Stimulated activated CD8-positive, alpha-beta memory T cell treated with anti-CD3 and anti-CD28 coated beads, Interleukin-4, amount 100 ng/mL, for 48 hours (primary cell): ENCODE measurements around the gene PICALM.
A peak's percentile ranks its signal among the peaks of the same experiment; 100 is the strongest.
"Not testable (repeated sequence)": the region's sequence is repeated elsewhere in the genome, so short reads cannot be mapped to it uniquely, and the experiment has no call there.

Experiments
- DNase-seq: peaks from one replicate; pipeline ENCODE4 v3.0.0-alpha.2; 2020

The PICALM gene

DNA sequence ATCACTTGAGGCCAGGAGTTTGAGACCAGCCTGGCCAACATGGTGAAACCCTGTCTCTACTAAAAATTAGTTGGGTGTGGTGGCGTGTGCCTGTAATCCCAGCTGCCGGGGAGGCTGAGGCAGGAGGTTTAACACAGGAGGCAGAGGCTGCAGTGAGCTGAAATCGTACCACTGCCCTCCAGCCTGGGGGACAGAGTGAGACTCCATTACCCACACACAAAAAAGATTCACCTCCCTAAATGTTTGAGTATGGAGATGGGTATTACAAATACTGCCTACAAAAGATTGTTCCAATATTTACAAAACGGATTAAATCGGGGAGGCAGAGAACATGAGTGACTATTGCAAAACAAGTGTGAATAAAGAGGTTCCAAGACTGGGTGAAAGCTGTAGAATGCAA lies 98.3 kb downstream of the PICALM start:
- no peak for DNase-seq

DNA sequence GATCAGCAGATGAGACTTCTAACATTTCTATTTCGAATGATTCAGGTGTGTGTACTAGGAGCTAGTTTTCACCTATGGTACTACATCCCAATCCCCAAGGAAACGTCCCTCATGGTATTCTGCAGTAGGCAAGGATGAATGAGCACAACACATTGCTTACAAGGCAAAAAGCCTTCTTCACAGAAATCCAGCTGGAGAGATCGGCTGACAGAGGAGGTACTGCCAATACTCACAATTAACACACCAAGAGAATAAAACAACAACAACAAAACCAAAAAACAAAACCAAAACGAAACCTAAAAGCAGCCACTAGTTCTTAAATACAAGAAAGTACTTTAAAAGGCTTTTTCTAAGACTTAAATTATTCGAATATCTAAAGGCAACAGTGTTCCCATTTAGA lies 101.4 kb downstream of the PICALM start:
- no peak for DNase-seq

DNA sequence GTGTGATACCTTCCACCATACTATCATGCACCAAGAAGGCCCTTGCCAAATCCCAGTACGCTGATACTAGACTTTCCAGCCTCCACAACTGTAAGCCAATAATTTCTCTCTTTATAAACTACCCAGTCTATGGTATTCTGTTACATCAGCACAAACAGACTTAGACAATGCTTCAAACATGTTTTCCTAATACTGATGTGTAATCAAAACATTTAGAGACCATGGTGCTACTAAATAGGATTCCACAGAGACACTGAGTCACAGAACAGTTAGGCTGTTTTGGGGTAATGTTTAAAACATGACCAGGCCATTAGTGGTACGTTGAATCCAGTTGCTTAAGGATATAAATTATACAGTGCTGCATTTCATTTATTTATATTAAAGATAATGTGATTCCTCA lies 103.7 kb downstream of the PICALM start:
- no peak for DNase-seq

DNA sequence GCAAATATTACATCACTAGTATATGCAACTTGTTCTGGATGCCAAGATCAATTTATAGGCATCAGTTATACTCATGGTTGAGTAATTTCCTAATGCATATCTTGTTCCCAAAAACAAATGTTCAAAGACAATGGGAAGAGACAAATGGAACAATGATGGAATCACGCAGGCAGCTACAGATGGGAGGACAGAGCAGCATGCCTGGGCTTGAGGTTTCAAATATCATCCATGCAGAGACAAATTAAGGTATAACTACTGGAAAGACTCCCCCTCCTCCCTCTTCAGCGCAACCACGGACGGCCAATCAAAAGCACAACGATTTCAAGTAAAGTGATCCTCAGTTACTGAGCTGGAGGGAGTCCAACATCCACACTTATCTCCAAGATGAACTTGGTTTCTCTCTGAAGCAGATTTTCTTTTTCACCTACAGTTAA lies 106.9 kb downstream of the PICALM start:
- DNase-seq = no peak

DNA sequence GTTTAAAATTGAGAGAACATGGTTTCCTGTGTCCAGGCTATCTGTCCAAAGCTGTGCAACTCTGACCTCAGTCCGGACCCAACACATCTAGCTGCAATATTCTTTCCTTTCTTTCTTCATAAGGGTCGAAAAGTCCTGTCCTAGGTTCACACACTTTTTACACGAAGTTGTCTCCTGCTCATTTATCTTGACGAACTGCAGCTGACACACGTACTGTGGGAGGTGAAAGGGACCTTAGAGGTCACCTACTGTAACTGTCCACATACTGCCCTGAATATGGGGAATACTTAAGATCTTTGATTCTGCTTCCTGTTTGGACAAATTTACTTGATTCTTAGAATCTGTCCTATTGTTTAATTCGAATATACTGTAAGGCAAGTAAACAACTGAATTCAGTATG lies 107.8 kb downstream of the PICALM start:
- DNase-seq = no peak

DNA sequence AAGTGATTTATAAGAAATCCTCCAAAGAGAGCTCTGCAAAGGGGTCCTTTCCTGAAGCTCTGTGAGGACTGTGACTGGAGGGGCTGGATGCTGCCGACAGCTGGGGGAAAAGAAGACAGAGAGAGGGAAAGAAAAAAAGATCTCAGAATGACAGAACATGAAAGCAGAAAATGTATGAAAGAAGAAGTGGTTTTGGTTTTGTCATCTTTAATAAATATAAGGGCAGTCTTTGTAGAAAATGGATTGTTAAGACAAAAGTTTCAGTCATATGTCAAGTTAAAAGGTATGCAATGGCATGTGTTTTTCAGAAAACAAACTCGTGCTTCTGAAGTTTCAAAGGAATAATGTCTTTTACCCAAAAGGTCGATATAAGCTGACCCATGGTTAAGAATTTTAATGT lies 108.2 kb downstream of the PICALM start:
- no peak for DNase-seq

DNA sequence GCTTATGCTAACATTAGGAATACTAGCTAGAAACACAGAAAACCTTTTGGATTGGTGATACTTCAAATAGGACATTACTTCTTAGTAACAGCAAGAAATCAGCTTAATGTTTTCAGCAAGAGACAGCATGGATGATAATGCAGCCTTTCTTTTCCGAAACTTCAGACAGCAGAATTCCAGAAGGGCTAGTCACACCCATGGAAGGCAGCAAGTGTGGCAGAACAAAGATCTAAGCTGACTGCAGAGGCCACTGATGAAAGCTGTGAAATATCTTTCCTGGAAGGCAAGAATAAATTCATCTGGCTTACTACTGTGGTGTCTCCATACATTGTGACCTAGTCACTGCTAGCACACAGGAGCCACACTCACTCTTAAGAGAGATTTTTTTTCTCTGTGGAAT lies 113.4 kb downstream of the PICALM start:
- no peak for DNase-seq

DNA sequence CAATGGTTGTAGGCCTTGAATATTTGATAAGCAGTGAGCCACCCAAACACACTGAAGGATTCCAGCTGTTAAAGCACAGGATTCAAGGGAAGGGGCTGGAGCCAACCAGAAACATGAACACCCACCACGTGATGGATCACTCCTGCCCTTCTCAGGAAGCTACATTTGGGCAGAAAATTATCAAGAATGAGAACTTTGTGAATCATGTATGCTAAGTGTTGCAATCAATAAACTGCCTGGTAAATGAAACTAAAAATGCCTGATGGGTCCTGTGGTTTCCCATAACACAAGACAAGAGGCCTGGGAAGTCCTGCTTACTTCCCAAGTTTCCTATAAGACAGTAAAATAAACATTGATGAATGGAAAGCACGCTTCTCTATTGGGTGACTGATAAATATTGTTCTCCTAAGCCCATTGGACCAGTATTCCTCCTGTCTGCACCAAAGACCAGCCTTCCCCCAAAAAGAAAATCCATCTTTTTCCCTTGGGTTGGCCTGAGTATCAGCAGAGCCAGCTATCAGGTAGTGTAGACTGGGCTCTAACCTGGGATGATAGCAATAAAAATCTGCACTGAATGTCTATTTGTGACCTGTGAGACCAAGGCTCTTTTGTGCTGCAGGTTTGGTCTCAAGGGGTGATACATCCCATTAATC lies 115.3 kb downstream of the PICALM start:
- DNase-seq = no peak

DNA sequence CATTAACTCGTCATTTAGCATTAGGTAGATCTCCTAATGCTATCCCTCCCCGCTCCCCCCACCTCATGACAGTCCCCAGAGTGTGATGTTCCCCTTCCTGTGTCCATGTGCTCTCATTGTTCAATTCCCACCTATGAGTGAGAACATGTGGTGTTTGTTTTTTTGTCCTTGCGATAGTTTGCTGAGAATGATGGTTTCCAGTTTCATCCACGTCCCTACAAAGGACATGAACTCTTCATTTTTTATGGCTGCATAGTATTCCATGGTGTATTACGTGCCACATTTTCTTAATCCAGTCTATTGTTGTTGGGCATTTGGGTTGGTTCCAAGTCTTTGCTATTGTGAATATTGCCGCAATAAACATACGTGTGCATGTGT lies 116.8 kb downstream of the PICALM start:
- DNase-seq = not testable (repeated sequence)

DNA sequence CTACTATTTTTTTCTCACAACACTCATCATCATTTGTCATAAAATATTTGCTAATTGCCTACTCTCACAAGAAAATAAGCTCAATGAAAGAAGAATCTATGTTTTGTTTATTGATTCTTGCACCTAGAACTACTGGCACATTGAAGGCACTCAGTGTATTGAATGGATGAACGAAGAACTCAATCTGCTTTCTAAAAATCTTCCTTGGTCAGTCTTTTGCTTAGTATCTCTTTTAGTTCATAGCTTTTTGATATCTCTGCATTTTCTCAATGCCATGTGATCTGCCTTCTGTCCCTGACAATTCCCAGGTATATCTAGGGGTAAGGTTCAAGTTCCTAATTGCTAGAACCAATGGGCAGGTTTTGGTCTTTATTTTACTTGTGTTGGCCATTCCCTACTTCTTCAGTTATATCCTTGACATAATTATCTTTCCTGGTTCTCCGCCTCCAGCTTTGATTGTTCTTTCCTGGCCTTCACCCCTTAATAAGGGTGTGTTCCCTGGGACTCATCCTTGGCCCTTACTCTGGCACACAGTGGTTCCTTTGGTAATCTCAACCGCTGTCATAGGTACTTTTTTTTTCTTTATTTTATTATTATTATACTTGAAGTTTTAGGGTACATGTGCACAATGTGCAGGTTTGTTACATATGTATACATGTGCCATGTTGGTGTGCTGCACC lies 117.3 kb downstream of the PICALM start:
- no peak for DNase-seq

DNA sequence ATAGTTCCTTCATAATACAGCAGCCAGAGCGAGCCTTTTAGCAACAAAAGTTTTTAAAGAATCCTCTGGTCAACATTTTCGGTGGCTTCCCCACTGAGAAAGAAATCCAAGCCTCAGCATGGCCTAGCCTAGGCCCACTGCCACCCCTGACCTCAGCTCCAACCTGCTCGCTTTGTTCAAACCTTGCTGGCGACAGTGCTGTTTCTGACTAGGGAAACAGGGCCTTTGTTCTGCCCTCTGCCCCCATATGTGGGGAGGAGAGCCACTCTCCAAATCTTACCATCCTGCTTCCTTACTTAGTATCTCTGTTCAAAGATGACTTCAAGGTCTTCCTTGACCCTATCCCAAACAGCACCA lies 117.9 kb downstream of the PICALM start:
- no peak for DNase-seq

DNA sequence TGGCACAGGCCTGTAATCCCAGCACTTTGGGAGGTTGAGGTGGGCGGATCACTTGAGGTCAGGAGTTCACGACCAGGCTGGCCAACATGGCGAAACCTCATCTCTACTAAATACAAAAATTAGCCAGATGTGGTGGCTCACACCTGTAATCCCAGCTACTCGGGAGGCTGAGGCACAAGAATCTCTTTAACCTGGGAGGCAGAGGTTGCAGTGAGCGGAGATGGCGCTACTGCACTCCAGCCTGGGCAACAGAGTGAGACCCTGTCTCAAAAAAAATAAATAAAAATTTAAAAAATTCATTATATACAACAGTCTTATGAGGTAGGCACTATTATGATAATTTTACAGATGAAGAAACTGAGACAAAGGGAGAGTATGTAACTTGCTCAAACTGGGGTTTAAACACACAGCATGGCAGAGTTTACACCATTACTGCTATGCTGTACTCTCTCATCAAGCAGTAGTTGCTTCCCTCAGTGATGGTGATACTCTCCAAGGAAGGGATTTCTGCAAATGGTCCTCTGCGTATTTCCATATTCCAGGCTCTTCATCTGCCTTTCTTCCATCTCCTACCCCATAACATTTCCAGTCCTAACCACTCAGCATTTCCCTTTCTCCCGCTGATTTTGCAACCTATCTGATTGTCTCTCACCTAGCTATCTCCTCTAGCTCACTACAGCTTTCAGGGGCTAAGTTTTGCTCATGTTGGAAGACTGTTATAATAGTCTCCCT lies 118.4 kb downstream of the PICALM start:
- DNase-seq = no peak

DNA sequence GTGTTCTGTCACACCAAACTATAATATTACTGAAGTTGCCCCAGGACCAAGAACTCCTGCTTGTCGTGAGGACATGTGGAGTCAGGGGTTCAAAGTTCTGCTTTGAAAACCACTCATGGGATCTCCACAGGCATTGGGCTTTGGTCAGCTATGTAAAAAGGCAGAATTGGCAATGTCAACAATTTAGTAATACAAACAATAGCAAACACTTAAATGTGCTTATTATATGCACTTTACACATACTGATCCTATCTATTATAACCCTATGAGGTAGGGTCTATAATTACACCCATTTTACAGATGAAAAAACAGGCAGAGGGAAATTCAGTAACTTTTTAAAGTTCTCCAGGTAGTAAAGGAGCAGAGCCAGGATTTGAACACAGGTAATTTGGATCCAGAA lies 119.1 kb downstream of the PICALM start:
- DNase-seq = no peak

DNA sequence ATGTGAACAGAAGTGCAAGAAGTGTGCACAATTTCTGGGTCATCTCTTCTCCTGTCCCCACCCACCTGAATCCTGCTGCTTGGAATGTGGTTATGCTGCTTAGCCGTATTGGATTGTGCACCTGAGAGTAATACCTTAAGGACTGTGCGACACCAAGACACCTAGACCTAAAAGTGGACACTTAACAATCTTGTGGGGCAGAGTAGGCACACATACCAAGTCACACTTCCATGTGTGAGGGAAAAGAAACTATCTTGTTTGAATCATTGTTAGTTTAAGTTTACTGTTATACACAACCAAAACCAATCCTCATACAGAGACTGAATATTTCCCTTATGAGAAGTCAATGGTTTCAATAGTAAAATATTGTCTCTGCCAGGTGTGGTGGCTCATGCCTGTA lies 120.0 kb downstream of the PICALM start:
- DNase-seq = no peak

DNA sequence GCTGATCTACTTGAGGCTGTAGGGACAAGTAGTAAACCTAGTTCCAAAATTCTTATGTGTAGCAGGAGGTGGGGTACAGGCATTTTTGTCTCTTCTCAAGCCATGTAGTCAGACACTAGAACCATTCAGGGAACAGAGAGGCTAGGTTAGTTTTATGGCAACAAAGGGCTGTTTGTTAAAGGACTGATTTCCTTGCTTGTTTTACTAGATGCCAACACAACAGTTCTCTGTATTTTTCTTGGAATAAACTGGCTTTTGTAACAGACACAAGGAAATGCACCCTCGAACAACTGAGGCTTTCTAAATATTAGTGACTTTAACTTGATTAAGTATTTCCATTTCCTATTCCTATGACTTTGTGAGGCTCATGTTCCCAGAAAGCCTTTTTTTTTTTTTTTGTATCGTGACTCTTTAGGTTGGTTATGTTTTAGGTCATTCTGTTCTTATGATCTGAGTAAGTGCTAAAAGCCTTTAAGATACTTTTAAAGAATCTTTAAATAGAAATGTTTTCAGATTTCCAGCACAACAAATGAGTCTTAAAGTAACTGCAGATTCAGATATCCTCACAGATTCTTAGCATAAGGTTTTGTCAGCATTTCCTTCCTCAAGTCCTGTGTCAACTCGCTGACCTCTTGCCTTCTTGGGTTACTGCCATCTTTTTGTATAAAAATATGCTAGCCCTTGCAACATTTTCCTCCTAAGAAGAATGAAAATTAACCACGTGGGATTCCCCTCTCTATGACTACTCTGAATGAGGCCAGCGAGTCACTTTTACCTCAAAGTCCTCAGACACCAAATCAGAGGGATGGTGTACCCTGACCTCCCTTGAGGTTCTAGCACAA lies 121.2 kb downstream of the PICALM start:
- DNase-seq = peak; percentile 50

DNA sequence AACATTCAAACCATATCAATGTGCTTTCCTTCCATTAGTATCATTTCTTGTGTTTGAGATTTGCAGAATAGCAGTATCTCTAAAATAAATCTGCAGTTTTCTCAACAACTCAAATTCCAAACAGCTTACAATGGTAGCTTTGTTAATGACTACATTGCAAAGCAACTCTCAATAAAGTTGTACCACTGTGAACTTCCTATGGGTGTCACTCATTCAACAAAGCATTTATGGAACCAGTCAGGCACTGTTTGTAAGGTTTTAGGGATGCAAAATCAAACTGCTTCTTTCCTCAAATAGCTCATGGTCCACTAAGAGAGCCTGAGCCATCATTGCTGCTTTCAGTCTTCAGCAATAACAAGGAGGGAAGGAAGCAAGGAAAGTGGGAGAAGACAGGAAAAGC lies 122.7 kb downstream of the PICALM start:
- no peak for DNase-seq

DNA sequence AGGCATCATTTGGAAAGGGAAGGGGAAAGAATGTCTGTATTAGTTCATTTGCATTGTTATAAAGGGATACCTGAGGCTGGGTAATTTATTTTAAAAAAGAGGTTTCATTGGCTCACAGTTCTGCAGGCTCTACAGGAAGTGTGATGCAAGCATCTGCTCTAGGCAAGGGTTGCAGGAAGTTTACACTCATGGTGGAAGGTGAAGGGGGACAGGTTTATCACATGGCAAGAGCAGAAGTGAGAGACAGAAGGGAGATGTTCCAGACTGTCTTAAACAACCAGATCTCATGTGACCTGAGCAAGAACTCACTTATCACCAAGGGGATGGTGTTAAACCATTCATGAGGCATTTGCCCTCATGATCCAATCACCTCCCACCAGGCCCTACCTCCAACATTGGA lies 123.1 kb downstream of the PICALM start:
- no peak for DNase-seq

DNA sequence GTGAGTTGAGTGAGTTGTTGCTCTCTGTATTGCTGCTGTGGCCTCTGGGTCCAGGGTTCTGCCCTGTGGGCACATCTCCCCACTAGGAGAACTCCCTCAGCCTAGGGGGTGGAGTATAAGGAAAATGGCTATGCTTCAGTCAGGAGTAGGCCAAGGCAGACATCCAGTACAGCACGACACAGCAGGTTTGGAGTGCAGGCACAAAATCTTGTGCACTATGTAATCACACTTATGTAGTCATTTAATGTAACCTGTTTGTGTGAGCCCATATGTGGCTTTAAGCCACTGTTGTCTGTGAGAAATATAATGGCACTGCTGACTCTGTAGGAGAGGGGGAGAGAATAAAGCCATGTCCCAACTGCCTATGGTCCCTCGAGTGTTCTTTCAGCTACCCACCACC lies 123.6 kb downstream of the PICALM start:
- no peak for DNase-seq

DNA sequence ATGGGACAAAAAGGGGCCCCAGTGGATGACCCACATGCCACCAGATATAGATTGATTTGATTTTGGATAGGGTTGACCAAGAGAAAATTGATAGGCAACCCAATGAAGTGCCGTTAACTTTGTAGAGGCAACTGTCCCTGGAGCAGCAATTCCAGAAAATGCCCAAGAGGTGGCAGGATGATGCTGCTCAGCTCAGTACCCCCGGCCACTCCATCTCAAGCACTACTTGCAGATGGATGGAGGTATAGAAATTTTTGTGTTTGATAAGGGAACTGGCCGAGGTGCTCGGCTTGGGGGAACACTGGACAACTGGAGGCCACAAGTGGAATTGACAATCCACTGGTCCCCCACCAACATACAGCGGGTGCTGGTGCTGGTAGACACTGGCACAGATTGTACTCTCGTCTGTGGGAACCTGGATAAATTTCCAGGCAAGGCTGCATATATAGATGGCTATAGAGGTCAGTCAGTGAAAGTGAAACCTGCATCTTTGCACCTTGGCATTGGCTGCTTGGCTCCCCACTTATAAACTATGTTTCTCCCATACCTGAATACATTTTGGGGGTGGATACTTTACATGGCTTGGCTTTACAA lies 127.4 kb downstream of the PICALM start:
- peak; percentile 56 for DNase-seq

DNA sequence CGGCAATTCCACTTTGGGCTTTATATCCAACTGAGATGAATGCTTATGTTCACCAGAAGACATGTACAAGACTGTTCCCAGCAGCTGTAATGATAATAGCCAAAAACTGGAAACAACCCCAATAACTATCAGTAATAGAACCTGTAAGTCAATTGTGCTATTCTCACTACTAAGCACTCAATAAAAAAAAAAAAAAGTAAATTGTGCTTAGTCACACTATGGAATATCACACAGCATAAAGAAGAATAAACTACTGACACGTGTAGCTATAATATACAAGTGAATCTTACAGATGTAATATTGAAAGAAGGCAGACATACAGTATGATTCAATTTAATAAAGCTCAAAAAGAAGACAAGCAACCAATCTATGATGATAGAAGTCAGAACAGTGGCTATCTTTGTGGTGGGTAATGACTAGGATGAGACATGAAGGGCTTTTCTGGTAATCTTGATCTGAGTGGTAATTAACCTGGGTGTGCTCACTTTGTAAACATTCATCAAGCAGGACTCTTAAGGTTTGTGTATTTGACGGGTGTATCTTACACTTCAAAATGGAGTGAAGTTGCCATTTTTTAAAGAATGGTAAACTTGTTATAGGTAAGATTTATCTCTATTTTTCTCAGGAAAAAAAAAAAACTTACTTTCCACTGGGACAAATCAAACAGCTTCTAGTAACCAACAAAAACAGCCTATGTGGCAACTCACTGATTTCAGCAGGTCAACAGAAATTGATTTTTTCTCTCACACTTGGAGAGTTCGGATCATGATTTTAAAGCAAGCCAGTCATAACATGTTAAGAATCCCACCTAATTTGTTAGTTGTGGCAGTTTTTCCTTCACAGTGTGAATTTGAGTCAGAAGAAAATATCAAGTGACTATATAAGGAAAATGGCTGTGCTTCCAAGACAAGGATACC lies 129.5 kb downstream of the PICALM start:
- no peak for DNase-seq

DNA sequence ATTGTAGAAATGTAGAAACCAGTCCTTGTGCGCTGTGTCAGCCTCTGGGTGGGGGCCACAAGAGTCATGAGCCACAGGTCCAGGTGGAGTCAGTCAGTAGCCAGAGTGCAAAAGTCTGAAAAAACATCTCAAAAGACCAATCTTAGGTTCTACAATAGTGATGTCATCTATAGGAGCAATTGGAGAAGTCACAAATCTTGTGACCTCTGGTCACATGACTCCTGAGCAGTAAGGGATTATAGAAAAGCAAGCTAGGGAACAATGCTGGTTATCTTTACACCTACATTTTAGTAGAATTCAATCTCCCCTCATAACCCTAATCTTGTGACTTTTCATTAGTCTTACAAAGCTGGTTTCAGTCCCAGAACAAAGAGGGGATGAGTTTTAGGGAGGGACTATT lies 131.0 kb downstream of the PICALM start:
- no peak for DNase-seq

DNA sequence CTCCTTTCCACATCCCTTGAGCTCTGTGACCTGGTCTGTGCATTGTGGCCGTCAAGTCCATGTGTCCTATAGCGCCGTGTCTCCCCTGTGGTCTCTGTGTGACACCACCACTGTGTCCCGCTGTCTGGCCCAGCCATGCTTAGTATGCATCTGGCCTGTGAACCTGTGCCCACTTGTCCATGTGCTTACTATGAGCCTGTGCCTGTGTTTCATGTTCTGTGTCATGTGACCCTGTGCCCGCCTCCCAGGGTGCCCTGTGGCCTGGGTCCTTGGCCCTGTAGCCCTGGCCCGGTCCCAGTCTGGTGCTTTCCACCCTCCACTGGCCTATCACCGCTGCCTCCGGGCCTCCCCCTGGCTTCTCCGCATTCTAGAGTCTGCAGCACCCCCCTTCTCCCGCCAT lies 133.1 kb downstream of the PICALM start:
- no peak for DNase-seq
